ENCODE data around the gene SPRED1.
"Not testable (repeated sequence)": the region's sequence is repeated elsewhere in the genome, so short reads cannot be mapped to it uniquely, and the experiment has no call there.

- not testable (repeated sequence) for TF ChIP-seq POLR2A, CTCF (IDR thresholded peaks at IDR 0.05)
Measured at GRCh38 chr15:38277281-38277680, 24.6 kb downstream of the SPRED1 start.
